ENCODE measurements around the gene RSAD1. TPM values are rescaled to one million over a fixed set of nuclear protein-coding genes. Genes with fewer than 3 reads are reported as not detected.

RSAD1 gene
- total RNA-seq, 1 donor: 23.9 TPM

DNA sequence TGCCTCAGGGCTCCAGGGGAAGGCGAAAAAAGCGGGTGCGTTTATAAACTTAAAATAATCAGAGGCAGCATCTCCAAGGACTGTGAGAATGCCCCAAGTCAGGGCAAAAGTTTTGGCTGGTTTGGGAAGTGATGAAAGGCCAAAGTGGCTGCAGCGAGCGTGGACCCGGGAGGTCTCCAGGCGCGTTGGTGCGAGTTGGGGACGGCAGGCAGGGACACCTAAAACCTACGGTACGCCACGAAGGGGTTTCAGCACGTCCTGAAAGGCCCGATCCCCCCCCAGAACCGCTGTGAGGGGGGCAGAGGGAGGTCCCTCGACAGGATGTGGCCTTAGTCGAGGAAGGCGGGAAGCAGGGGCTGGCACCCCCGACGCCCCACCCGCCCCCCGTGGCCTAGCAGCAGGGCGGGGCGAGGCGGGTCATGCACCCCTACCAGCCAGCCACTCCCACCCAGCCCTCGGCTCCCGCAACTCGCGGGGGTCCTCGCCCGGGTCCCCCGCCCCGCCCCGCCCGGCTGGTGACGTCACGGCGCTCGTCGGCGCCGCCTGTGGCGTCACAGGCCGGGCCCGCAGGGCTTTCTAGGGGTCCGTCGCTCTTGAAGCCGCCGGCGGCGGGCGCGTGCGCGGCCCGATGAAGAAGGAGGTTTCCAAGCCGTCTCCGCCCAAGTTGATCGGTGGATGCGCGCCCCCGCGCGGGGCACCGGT, 29.4 kb downstream of the RSAD1 start, which contains the start of gene MYCBPAP:
Gene MYCBPAP (plus strand): TSS at position 569 of the 702 bp plus-strand sequence. CDS start 236 bp downstream, outside the sequence.
- Histone ChIP-seq H3K4me2 (ENCODE audit: insufficient read depth, low read length) (peak within 1 kb of the TSS; percentile 75), H3K79me2 (ENCODE audit: insufficient read depth, low read length) (no peaks in the 10 kb centered on the region), H3K9me3 (ENCODE audit: low read depth, low read length) (no peaks in the 10 kb centered on the region), H3K27ac (ENCODE audit: low read depth, low read length) (peak within 1 kb of the TSS; percentile 48), H3K4me3 (ENCODE audit: insufficient read depth, low read length) (peak within 1 kb of the TSS; percentile 79), H2AFZ (ENCODE audit: low read length) (peak within 1 kb of the TSS; percentile 98), H3K27me3 (ENCODE audit: insufficient read depth, low read length) (no peaks in the 10 kb centered on the region), H4K20me1 (ENCODE audit: insufficient read depth, low read length) (no peaks in the 10 kb centered on the region), H3K4me1 (ENCODE audit: insufficient read depth, low read length) (peaks cover 19% of the 10 kb centered on the region), H3K36me3 (ENCODE audit: insufficient read depth, low read length) (no peaks in the 10 kb centered on the region)
- TF ChIP-seq CTCF (IDR thresholded peaks at IDR 0.05; ENCODE audit: extremely low read depth, low read depth, low read length): no peak
- peak; percentile 98 for DNase-seq (ENCODE audit: insufficient read length, low spot score, missing footprints)

GRCh38 chr17:50508573-50509460, 30.2 kb downstream of the RSAD1 start:
- H4K20me1 ChIP-seq (ENCODE audit: insufficient read depth, low read length): no peaks in the 10 kb centered on the region
- peak; percentile 81 for DNase-seq (ENCODE audit: insufficient read length, low spot score, missing footprints)
- H3K4me2 ChIP-seq (ENCODE audit: insufficient read depth, low read length): peak overlapping the region; percentile 75
- peak overlapping the region; percentile 79 for H3K4me3 ChIP-seq (ENCODE audit: insufficient read depth, low read length)
- H3K79me2 ChIP-seq (ENCODE audit: insufficient read depth, low read length): no peaks in the 10 kb centered on the region
- H3K27me3 ChIP-seq (ENCODE audit: insufficient read depth, low read length): no peaks in the 10 kb centered on the region
- TF ChIP-seq CTCF (IDR thresholded peaks at IDR 0.05; ENCODE audit: extremely low read depth, low read depth, low read length): no peak
- peak overlapping the region; percentile 18 for H3K27ac ChIP-seq (ENCODE audit: low read depth, low read length)
- peak overlapping the region; percentile 73 for H2AFZ ChIP-seq (ENCODE audit: low read length)
- H3K36me3 ChIP-seq (ENCODE audit: insufficient read depth, low read length): no peaks in the 10 kb centered on the region
- no peaks in the 10 kb centered on the region for H3K9me3 ChIP-seq (ENCODE audit: low read depth, low read length)
- peaks cover 19% of the 10 kb centered on the region for H3K4me1 ChIP-seq (ENCODE audit: insufficient read depth, low read length)

- no peaks in the 10 kb centered on the region for H3K36me3 ChIP-seq (ENCODE audit: insufficient read depth, low read length)
- H3K79me2 ChIP-seq (ENCODE audit: insufficient read depth, low read length): no peaks in the 10 kb centered on the region
- H4K20me1 ChIP-seq (ENCODE audit: insufficient read depth, low read length): no peaks in the 10 kb centered on the region
- H2AFZ ChIP-seq (ENCODE audit: low read length): no peak overlapping the region
- H3K9me3 ChIP-seq (ENCODE audit: low read depth, low read length): no peaks in the 10 kb centered on the region
- no peak overlapping the region for H3K27ac ChIP-seq (ENCODE audit: low read depth, low read length)
- H3K4me1 ChIP-seq (ENCODE audit: insufficient read depth, low read length): peaks cover 31% of the 10 kb centered on the region
- peak overlapping the region; percentile 49 for H3K4me2 ChIP-seq (ENCODE audit: insufficient read depth, low read length)
- H3K27me3 ChIP-seq (ENCODE audit: insufficient read depth, low read length): no peaks in the 10 kb centered on the region
- TF ChIP-seq CTCF (IDR thresholded peaks at IDR 0.05; ENCODE audit: extremely low read depth, low read depth, low read length): no peak
- DNase-seq (ENCODE audit: insufficient read length, low spot score, missing footprints): peak; percentile 78
- peak overlapping the region; percentile 9 for H3K4me3 ChIP-seq (ENCODE audit: insufficient read depth, low read length)
Measured at GRCh38 chr17:50511058-50511457, 32.4 kb downstream of the RSAD1 start.

GRCh38 chr17:50513495-50513894, 34.8 kb downstream of the RSAD1 start:
- no peak for TF ChIP-seq CTCF (IDR thresholded peaks at IDR 0.05; ENCODE audit: extremely low read depth, low read depth, low read length)
- no peaks in the 10 kb centered on the region for H4K20me1 ChIP-seq (ENCODE audit: insufficient read depth, low read length)
- H3K4me2 ChIP-seq (ENCODE audit: insufficient read depth, low read length): no peak overlapping the region
- H3K79me2 ChIP-seq (ENCODE audit: insufficient read depth, low read length): no peaks in the 10 kb centered on the region
- no peak overlapping the region for H2AFZ ChIP-seq (ENCODE audit: low read length)
- no peaks in the 10 kb centered on the region for H3K27me3 ChIP-seq (ENCODE audit: insufficient read depth, low read length)
- no peak overlapping the region for H3K27ac ChIP-seq (ENCODE audit: low read depth, low read length)
- DNase-seq (ENCODE audit: insufficient read length, low spot score, missing footprints): peak; percentile 35
- H3K4me3 ChIP-seq (ENCODE audit: insufficient read depth, low read length): no peak overlapping the region
- peaks cover 31% of the 10 kb centered on the region for H3K4me1 ChIP-seq (ENCODE audit: insufficient read depth, low read length)
- H3K9me3 ChIP-seq (ENCODE audit: low read depth, low read length): no peaks in the 10 kb centered on the region
- no peaks in the 10 kb centered on the region for H3K36me3 ChIP-seq (ENCODE audit: insufficient read depth, low read length)

Measured in osteoblast (primary cell).